SU-DHL-6 (cell line): ENCODE results near the gene MAML2.

Source experiments
- H2AFZ ChIP-seq: fragments of 200-600 bp; sonication (generic); 2 replicates; pipeline ENCODE4 v1.6.1; 2014; ENCODE audit warnings: low read depth, mild to moderate bottlenecking, moderate library complexity, mixed read lengths, antibody characterized with exemption, low read length; ENCODE audit not compliant: severe bottlenecking
- H3F3A ChIP-seq: fragments of 200-600 bp; shearing (Covaris generic); 2 replicates; pipeline ENCODE4 v1.6.0; 2016; ENCODE audit warnings: antibody characterized with exemption, mild to moderate bottlenecking; ENCODE audit not compliant: insufficient read depth
- H3K27ac ChIP-seq: fragments of 200-600 bp; sonication (generic); 2 replicates; pipeline ENCODE4 v1.5.1; 2016; ENCODE audit warnings: low read depth, mild to moderate bottlenecking, low read length, moderate library complexity, mixed read lengths
- H3K27me3 ChIP-seq: fragments of 200-600 bp; sonication (generic), shearing (Covaris generic); 2 replicates; pipeline ENCODE4 v1.6.0; 2014; ENCODE audit warnings: mild to moderate bottlenecking, low read length
- H3K36me3 ChIP-seq: fragments of 200-600 bp; sonication (generic); 2 replicates; pipeline ENCODE4 v1.6.1; 2014; ENCODE audit warnings: mild to moderate bottlenecking, low read length, mixed read lengths
- H3K4me2 ChIP-seq: fragments of 300-600, 200-600 bp; shearing (Covaris generic), sonication (generic); 2 replicates; pipeline ENCODE4 v1.6.0; 2014; ENCODE audit warnings: low read length, low read depth, mild to moderate bottlenecking; ENCODE audit not compliant: poor library complexity, severe bottlenecking
- H3K4me3 ChIP-seq: fragments of 200-600 bp; sonication (generic); 2 replicates; pipeline ENCODE4 v1.5.1; 2014; ENCODE audit warnings: antibody characterized with exemption, low read length, mild to moderate bottlenecking, mixed read lengths; ENCODE audit not compliant: insufficient read depth, poor library complexity, severe bottlenecking
- H3K79me2 ChIP-seq: fragments of 200-600 bp; sonication (generic); 2 replicates; pipeline ENCODE4 v1.6.1; 2014; ENCODE audit warnings: mild to moderate bottlenecking, low read length, moderate library complexity; ENCODE audit not compliant: insufficient read depth
- H3K9ac ChIP-seq: fragments of 200-600 bp; sonication (generic); 2 replicates; pipeline ENCODE4 v1.7.0; 2014; ENCODE audit warnings: mild to moderate bottlenecking, low read length
- H3K9me2 ChIP-seq: fragments of 200-600 bp; sonication (generic); replicated peaks from 2 replicates; pipeline ENCODE4 v1.6.1; 2014; ENCODE audit warnings: low read length; ENCODE audit not compliant: insufficient read depth
- H3K9me3 ChIP-seq: fragments of 200-600 bp; sonication (generic); 2 replicates; pipeline ENCODE4 v1.6.1; 2014; ENCODE audit warnings: low read length, mixed read lengths; ENCODE audit not compliant: insufficient read depth
- H4K20me1 ChIP-seq: fragments of 200-600 bp; sonication (generic); 2 replicates; pipeline ENCODE4 v1.6.1; 2014; ENCODE audit warnings: low read depth, mild to moderate bottlenecking, antibody characterized with exemption, low read length, moderate library complexity, mixed read lengths
- EZH2phosphoT487 ChIP-seq: fragments of 200-600 bp; sonication (generic), shearing (Covaris generic); conservative IDR thresholded peaks from 2 replicates; pipeline ENCODE4 v1.6.1; 2018; ENCODE audit warnings: mild to moderate bottlenecking, antibody characterized with exemption, low read length, moderate library complexity, mixed read lengths
- TF ChIP-seq, protein P1 (sequence below): fragments of 200-600 bp; sonication (generic); IDR thresholded peaks from one replicate; pipeline ENCODE4 v1.5.1; 2017; ENCODE audit warnings: antibody characterized with exemption, mild to moderate bottlenecking, low read length, moderate library complexity; ENCODE audit not compliant: insufficient read depth, poor library complexity, severe bottlenecking

Gene MAML2

DNA sequence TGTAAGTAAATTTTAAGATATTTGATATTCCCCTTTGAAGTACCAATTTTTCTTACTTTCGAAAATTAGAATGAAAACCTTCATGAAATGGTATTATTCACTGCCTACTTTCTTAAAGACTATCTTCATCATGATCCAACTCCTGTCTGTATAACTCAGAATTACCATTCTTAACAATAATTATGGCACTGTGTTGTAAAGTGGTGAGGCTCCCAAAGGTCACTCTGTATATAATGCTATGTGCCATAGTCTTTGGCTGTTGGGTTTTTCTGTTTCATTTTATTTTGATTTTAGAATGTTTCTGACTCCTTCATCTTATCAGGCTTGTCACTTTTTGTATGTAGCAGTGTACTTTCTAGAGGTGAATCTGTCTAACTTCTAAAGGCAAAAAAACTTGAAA is 52.4 kb downstream of the MAML2 start:
- Histone ChIP-seq H2AFZ (no peak overlapping the region), H4K20me1 (no peaks in the 10 kb centered on the region), H3K9ac (no peak overlapping the region), H3F3A (no peaks in the 10 kb centered on the region), H3K9me3 (no peaks in the 10 kb centered on the region), H3K27me3 (no peaks in the 10 kb centered on the region), H3K27ac (no peak overlapping the region), H3K9me2 (no peaks in the 10 kb centered on the region), H3K79me2 (no peaks in the 10 kb centered on the region), H3K4me3 (no peak overlapping the region), H3K36me3 (no peaks in the 10 kb centered on the region), H3K4me2 (no peak overlapping the region)
- TF ChIP-seq, protein P1, sequence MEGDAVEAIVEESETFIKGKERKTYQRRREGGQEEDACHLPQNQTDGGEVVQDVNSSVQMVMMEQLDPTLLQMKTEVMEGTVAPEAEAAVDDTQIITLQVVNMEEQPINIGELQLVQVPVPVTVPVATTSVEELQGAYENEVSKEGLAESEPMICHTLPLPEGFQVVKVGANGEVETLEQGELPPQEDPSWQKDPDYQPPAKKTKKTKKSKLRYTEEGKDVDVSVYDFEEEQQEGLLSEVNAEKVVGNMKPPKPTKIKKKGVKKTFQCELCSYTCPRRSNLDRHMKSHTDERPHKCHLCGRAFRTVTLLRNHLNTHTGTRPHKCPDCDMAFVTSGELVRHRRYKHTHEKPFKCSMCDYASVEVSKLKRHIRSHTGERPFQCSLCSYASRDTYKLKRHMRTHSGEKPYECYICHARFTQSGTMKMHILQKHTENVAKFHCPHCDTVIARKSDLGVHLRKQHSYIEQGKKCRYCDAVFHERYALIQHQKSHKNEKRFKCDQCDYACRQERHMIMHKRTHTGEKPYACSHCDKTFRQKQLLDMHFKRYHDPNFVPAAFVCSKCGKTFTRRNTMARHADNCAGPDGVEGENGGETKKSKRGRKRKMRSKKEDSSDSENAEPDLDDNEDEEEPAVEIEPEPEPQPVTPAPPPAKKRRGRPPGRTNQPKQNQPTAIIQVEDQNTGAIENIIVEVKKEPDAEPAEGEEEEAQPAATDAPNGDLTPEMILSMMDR, result no peak
- TF ChIP-seq EZH2phosphoT487, result no peak

DNA sequence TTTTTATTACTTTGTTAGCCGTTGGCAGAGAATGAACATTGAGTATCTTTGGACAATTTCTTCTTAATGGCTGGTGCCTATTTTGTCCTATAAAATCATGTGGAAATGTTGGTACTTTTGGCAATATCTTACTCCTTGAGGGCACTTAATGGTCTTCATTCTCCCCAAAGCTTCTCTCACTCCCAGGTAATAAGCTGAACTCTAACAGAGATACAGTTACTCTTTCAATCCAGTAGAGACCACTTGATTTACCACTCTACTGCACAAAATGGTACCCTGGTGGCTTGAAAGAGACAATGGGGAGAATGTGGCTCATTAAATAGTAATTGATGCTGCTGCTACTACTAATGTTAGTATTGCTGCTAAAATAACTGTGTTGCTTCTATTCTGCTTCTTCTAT is 53.0 kb downstream of the MAML2 start:
- H3K27ac ChIP-seq, result no peak overlapping the region
- no peak overlapping the region for H2AFZ ChIP-seq
- H3K36me3 ChIP-seq, result no peaks in the 10 kb centered on the region
- no peaks in the 10 kb centered on the region for H3K27me3 ChIP-seq
- TF ChIP-seq EZH2phosphoT487, result no peak
- TF ChIP-seq, protein P1, result no peak
- no peak overlapping the region for H3K9ac ChIP-seq
- no peak overlapping the region for H3K4me2 ChIP-seq
- no peaks in the 10 kb centered on the region for H3K79me2 ChIP-seq
- no peak overlapping the region for H3K4me3 ChIP-seq
- no peaks in the 10 kb centered on the region for H3K9me3 ChIP-seq
- H3K9me2 ChIP-seq, result no peaks in the 10 kb centered on the region
- H4K20me1 ChIP-seq, result no peaks in the 10 kb centered on the region
- H3F3A ChIP-seq, result no peaks in the 10 kb centered on the region

DNA sequence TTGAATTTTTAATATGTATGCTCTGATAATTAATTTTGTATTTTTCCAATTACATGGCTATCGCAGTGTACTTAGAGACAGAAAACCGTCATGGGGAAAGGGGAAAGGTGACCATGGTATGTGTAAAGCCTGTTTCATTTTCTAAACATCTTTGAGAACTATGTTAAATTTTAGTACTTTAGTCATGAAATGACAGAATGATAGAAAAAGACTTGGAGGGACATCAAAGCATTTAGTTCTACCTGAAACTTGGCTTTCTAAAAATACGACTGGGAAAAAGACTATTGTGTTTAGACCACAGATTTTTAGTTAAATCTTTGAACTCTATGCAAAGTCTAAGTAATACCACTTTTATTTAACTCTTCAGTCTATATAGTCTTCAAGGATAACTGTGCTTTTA is 54.1 kb downstream of the MAML2 start:
- no peaks in the 10 kb centered on the region for H3F3A ChIP-seq
- H3K9ac ChIP-seq, result no peak overlapping the region
- H3K36me3 ChIP-seq, result no peaks in the 10 kb centered on the region
- H3K4me3 ChIP-seq, result no peak overlapping the region
- no peak for TF ChIP-seq EZH2phosphoT487
- TF ChIP-seq, protein P1, result no peak
- H3K4me2 ChIP-seq, result no peak overlapping the region
- H3K9me2 ChIP-seq, result no peaks in the 10 kb centered on the region
- H3K27me3 ChIP-seq, result no peaks in the 10 kb centered on the region
- H3K79me2 ChIP-seq, result no peaks in the 10 kb centered on the region
- no peak overlapping the region for H2AFZ ChIP-seq
- no peaks in the 10 kb centered on the region for H4K20me1 ChIP-seq
- no peak overlapping the region for H3K27ac ChIP-seq
- H3K9me3 ChIP-seq, result no peaks in the 10 kb centered on the region
